Measurements from ENCODE around the gene NIN. TPM values are rescaled to one million over a fixed set of nuclear protein-coding genes. Genes with fewer than 3 reads are reported as not detected.

The NIN gene
- total RNA-seq, 4 donors from 2014 or later = 30.2 to 43.1 (median 38.6) TPM

DNA sequence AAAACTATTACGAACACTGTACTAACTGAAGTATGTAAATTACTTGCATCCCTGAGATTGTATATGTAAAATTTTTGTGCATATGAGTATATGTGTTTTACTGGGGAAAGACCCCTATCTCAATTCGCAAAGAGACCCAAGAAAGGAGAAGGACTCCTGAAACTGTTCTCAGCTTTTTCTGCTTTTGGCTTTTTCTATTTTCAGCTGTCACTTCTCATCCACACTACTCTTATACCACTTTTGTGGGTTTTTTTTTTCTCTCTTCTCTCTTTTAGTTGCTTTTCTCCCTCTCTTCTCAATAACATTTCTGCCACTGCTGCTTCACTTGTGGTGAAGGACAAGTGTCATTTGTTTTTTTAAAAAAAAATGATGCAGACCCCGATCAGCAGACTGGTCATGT is 39.8 kb downstream of the NIN start:
- Histone ChIP-seq H3K4me1 (peaks cover 0 to 13% (median 0%) of the 10 kb centered on the region in 3 donors), H3K27me3 (no peaks in the 10 kb centered on the region), H3K4me3 (no peak overlapping the region), H3K27ac (no peak overlapping the region), H3K9me3 (no peaks in the 10 kb centered on the region), H3K36me3 (peaks cover 0 to 39% of the 10 kb centered on the region in 2 donors)
- 77 to 100% methylated on average over 2 to 3 of the region's 3 CpGs for WGBS, 2 donors (ENCODE audit: low coverage in 1 of 2)
- no peak for ATAC-seq
- no peak for TF ChIP-seq EP300 (IDR thresholded peaks at IDR 0.05)
- TF ChIP-seq POLR2AphosphoS5 (IDR thresholded peaks at IDR 0.05) = no peak
- TF ChIP-seq CTCF (IDR thresholded peaks at IDR 0.05) = no peak
- no peak for TF ChIP-seq POLR2A (IDR thresholded peaks at IDR 0.05)

DNA sequence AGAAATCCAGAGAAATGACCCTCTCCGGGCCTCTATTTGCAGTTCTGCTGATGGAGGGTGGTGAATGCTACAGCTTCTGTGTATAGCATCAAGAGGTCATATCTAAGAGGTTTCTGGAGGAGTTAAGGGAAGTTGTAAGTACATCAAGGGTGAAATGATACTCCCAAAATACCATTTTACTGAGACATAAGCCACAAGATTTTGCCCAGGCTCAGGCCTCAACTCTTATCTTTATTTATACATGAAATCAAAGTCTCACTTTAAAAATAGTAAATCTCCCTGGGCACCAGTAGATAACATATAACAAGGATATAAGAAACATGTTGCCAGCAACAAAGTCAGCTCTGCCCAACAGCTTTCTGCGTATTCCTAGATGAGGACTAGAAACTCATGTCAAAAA is 40.4 kb downstream of the NIN start:
- Histone ChIP-seq H3K36me3 (peaks cover 0 to 39% of the 10 kb centered on the region in 2 donors), H3K4me1 (peaks cover 0 to 13% (median 0%) of the 10 kb centered on the region in 3 donors), H3K9me3 (no peaks in the 10 kb centered on the region), H3K27me3 (no peaks in the 10 kb centered on the region), H3K27ac (no peak overlapping the region), H3K4me3 (no peak overlapping the region)
- no peak for ATAC-seq
- no peak for TF ChIP-seq POLR2AphosphoS5 (IDR thresholded peaks at IDR 0.05)
- TF ChIP-seq POLR2A (IDR thresholded peaks at IDR 0.05) = no peak
- no peak for TF ChIP-seq CTCF (IDR thresholded peaks at IDR 0.05)
- no peak for TF ChIP-seq EP300 (IDR thresholded peaks at IDR 0.05)
- WGBS, 2 donors (ENCODE audit: low coverage in 1 of 2) = 25 to 90% methylated on average over 2 of the region's 2 CpGs

GRCh38 chr14:50786751-50787464 is 44.1 kb downstream of the NIN start:
- no peaks in the 10 kb centered on the region for H3K27me3 ChIP-seq
- H3K4me3 ChIP-seq = no peak overlapping the region
- 51 to 82% methylated on average over 2 to 3 of the region's 3 CpGs for WGBS, 2 donors (ENCODE audit: low coverage in 1 of 2)
- no peaks in the 10 kb centered on the region for H3K9me3 ChIP-seq
- peaks cover 0 to 13% (median 0%) of the 10 kb centered on the region in 3 donors for H3K4me1 ChIP-seq
- H3K27ac ChIP-seq = no peak overlapping the region
- no peak for ATAC-seq
- peaks cover 0 to 28% of the 10 kb centered on the region in 2 donors for H3K36me3 ChIP-seq
- no peak for TF ChIP-seq POLR2A (IDR thresholded peaks at IDR 0.05)
- TF ChIP-seq EP300 (IDR thresholded peaks at IDR 0.05) = no peak
- no peak for TF ChIP-seq CTCF (IDR thresholded peaks at IDR 0.05)
- TF ChIP-seq POLR2AphosphoS5 (IDR thresholded peaks at IDR 0.05) = no peak

- H3K9me3 ChIP-seq = no peaks in the 10 kb centered on the region
- H3K27ac ChIP-seq = no peak overlapping the region
- 61 to 66% methylated on average over 5 to 7 of the region's 8 CpGs for WGBS, 2 donors (ENCODE audit: low coverage in 1 of 2)
- no peak overlapping the region for H3K4me3 ChIP-seq
- TF ChIP-seq POLR2A (IDR thresholded peaks at IDR 0.05) (no peak), CTCF (IDR thresholded peaks at IDR 0.05) (no peak), POLR2AphosphoS5 (IDR thresholded peaks at IDR 0.05) (no peak), EP300 (IDR thresholded peaks at IDR 0.05) (no peak)
- no peak for ATAC-seq
- H3K27me3 ChIP-seq = no peaks in the 10 kb centered on the region
- peaks cover 0 to 21% of the 10 kb centered on the region in 2 donors for H3K36me3 ChIP-seq
- H3K4me1 ChIP-seq = peaks cover 0 to 13% (median 0%) of the 10 kb centered on the region in 3 donors
Observed at GRCh38 chr14:50785457-50786063, 45.4 kb downstream of the NIN start.
